HL-60 (cell line): ENCODE measurements around the gene DGUOK.
"Not testable (repeated sequence)": the region's sequence is repeated elsewhere in the genome, so short reads cannot be mapped to it uniquely, and the experiment has no call there.

ENCODE experiments used
- DNase-seq, 2 experiments: peaks; one replicate each; pipeline ENCODE4 v3.0.0-alpha.2; 2010 to 2020; ENCODE audit warnings: low read depth in 1 of 2, low spot score in 1 of 2
- H3K27ac ChIP-seq: fragments of 250-450 bp; sonication (Bioruptor Pico); replicated peaks from 2 replicates; pipeline ENCODE4 v1.5.1; 2020; ENCODE audit warnings: mild to moderate bottlenecking, moderate library complexity
- H3K27me3 ChIP-seq: fragments of 250-450 bp; sonication (Bioruptor Pico); 2 replicates; pipeline ENCODE4 v1.5.1; 2021; ENCODE audit warnings: mild to moderate bottlenecking, moderate library complexity; ENCODE audit not compliant: insufficient read depth, poor library complexity, severe bottlenecking
- H3K4me3 ChIP-seq: replicated peaks from 2 replicates; pipeline ENCODE4 v1.5.1; 2011; ENCODE audit warnings: mild to moderate bottlenecking, control low read depth, low read length; ENCODE audit not compliant: insufficient read depth
- GABPA ChIP-seq: IDR thresholded peaks from 2 replicates; pipeline ENCODE4 v1.6.1; 2012; ENCODE audit warnings: low read depth
- POLR2AphosphoS5 ChIP-seq: IDR thresholded peaks from 2 replicates; pipeline ENCODE4 v1.6.1; 2012; ENCODE audit warnings: low read depth
- SPI1 ChIP-seq: IDR thresholded peaks from 2 replicates; pipeline ENCODE4 v1.6.1; 2012; ENCODE audit warnings: low read depth, mild to moderate bottlenecking, borderline replicate concordance
- TF ChIP-seq, protein P1 (sequence below): IDR thresholded peaks from one replicate; pipeline ENCODE4 v1.5.1; 2011; ENCODE audit warnings: low read length, control low read depth, inconsistent platforms; ENCODE audit not compliant: insufficient read depth
- TF ChIP-seq, protein P2 (sequence below): IDR thresholded peaks from 2 replicates; pipeline ENCODE4 v1.6.1; 2012; ENCODE audit warnings: low read depth; ENCODE audit not compliant: insufficient replicate concordance

DGUOK gene

GRCh38 chr2:73903313-73903712, 23.4 kb upstream of the DGUOK start:
- Histone ChIP-seq H3K27ac (no peak overlapping the region), H3K27me3 (no peaks in the 10 kb centered on the region), H3K4me3 (no peak overlapping the region)
- DNase-seq: no peak
- no peak for TF ChIP-seq GABPA

DNA sequence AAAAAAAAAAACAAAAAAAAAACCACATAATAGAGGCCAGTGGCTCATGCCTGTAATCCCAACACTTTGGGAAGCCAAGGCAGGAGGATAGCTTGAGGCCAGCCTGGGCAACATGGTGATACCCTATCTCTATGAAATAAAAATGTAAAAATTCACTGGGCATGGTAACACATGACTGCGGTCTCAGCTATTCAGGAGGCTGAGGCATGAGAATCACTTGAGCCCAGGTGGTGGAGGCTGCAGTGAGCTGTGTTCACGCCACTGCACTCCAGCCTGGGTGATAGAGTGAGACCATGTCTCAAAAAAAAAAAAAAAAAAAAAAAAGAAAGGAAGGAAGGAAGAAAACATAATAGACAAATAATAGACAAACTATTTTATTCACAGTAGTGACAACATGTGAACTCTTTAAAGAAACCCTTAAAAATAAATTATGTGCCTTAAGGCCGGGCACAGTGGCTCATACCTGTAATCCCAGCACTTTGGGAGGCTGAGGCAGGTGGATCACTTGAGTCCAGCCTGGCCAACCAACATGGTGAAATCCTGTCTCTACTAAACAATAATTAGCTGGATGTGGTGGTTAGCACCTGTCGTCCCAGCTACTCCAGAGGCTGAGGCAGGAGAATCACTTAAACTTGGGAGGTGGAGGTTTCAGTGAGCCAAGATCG, 22.6 kb upstream of the DGUOK start:
- not testable (repeated sequence) for DNase-seq, H3K27ac ChIP-seq

GRCh38 chr2:73904952-73905351, 21.7 kb upstream of the DGUOK start:
- DNase-seq: no peak
- Histone ChIP-seq H3K4me3 (no peak overlapping the region), H3K27me3 (no peaks in the 10 kb centered on the region), H3K27ac (no peak overlapping the region)
- TF ChIP-seq, protein P1, sequence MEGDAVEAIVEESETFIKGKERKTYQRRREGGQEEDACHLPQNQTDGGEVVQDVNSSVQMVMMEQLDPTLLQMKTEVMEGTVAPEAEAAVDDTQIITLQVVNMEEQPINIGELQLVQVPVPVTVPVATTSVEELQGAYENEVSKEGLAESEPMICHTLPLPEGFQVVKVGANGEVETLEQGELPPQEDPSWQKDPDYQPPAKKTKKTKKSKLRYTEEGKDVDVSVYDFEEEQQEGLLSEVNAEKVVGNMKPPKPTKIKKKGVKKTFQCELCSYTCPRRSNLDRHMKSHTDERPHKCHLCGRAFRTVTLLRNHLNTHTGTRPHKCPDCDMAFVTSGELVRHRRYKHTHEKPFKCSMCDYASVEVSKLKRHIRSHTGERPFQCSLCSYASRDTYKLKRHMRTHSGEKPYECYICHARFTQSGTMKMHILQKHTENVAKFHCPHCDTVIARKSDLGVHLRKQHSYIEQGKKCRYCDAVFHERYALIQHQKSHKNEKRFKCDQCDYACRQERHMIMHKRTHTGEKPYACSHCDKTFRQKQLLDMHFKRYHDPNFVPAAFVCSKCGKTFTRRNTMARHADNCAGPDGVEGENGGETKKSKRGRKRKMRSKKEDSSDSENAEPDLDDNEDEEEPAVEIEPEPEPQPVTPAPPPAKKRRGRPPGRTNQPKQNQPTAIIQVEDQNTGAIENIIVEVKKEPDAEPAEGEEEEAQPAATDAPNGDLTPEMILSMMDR: no peak
- TF ChIP-seq SPI1: no peak
- TF ChIP-seq, protein P2, sequence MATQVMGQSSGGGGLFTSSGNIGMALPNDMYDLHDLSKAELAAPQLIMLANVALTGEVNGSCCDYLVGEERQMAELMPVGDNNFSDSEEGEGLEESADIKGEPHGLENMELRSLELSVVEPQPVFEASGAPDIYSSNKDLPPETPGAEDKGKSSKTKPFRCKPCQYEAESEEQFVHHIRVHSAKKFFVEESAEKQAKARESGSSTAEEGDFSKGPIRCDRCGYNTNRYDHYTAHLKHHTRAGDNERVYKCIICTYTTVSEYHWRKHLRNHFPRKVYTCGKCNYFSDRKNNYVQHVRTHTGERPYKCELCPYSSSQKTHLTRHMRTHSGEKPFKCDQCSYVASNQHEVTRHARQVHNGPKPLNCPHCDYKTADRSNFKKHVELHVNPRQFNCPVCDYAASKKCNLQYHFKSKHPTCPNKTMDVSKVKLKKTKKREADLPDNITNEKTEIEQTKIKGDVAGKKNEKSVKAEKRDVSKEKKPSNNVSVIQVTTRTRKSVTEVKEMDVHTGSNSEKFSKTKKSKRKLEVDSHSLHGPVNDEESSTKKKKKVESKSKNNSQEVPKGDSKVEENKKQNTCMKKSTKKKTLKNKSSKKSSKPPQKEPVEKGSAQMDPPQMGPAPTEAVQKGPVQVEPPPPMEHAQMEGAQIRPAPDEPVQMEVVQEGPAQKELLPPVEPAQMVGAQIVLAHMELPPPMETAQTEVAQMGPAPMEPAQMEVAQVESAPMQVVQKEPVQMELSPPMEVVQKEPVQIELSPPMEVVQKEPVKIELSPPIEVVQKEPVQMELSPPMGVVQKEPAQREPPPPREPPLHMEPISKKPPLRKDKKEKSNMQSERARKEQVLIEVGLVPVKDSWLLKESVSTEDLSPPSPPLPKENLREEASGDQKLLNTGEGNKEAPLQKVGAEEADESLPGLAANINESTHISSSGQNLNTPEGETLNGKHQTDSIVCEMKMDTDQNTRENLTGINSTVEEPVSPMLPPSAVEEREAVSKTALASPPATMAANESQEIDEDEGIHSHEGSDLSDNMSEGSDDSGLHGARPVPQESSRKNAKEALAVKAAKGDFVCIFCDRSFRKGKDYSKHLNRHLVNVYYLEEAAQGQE: no peak
- no peak for TF ChIP-seq POLR2AphosphoS5
- TF ChIP-seq GABPA: no peak

More for the DNA sequence above, 22.6 kb upstream of the DGUOK start:
- H3K4me3 ChIP-seq, H3K27me3 ChIP-seq: not testable (repeated sequence)

- Histone ChIP-seq H3K27ac (no peak overlapping the region), H3K27me3 (no peaks in the 10 kb centered on the region), H3K4me3 (no peak overlapping the region)
- TF ChIP-seq, protein P2: no peak
- TF ChIP-seq SPI1: no peak
- TF ChIP-seq, protein P1: no peak
- TF ChIP-seq POLR2AphosphoS5: no peak
- TF ChIP-seq GABPA: no peak
- DNase-seq: no peak
Measured at GRCh38 chr2:73906847-73907505, 19.7 kb upstream of the DGUOK start.
